ENCODE results near the gene MTF1. TPM values are rescaled to one million over a fixed set of nuclear protein-coding genes. Genes with fewer than 3 reads are reported as not detected.

The MTF1 gene
- total RNA-seq, result 2.3 and 3.6 TPM in 2 replicates

DNA sequence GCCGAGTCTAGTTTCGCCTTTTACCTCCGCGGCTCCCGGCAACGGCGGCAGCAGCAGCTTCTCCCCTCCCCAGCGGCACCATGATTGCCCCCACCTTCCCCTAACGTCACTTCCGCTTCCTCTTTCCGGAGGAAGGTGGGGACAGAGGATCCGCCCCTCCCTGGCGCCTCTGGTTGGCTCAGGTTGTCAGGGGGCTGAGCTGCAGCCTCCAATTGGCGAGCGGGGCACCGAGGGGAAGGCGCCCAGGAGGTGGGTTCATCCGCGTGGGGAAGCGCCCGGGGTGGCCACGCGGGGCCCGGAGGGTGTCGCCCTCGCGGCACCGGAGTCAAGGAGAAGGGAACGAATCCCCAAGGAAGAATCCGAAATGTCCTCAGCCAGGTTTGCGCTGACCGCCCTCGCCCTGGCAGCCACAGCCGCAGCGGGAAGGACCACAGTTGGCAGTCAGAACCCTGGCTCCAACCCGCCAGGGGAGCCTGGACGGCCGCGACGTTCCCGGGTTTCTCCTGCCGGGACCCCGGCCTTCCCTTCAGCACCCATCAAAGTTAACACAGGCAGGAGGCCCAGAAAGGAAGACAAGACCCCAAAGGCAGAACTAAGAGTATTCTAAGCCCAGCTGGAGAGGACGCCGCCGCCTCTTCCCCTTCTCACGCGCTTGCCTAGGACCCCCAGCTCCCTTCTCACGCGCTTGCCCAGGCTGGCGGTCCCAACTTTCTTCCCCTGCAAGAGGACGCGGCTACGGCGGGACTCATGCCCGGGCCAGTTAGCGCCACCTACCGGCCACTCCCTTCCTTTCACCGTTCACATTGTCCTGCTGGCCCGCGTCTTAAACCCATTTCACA is at the start of gene MTF1:
Gene MTF1, minus strand, starts transcription at position 86 of the 839 bp plus-strand sequence. CDS start 1,934 bp downstream, outside the sequence.

DNA sequence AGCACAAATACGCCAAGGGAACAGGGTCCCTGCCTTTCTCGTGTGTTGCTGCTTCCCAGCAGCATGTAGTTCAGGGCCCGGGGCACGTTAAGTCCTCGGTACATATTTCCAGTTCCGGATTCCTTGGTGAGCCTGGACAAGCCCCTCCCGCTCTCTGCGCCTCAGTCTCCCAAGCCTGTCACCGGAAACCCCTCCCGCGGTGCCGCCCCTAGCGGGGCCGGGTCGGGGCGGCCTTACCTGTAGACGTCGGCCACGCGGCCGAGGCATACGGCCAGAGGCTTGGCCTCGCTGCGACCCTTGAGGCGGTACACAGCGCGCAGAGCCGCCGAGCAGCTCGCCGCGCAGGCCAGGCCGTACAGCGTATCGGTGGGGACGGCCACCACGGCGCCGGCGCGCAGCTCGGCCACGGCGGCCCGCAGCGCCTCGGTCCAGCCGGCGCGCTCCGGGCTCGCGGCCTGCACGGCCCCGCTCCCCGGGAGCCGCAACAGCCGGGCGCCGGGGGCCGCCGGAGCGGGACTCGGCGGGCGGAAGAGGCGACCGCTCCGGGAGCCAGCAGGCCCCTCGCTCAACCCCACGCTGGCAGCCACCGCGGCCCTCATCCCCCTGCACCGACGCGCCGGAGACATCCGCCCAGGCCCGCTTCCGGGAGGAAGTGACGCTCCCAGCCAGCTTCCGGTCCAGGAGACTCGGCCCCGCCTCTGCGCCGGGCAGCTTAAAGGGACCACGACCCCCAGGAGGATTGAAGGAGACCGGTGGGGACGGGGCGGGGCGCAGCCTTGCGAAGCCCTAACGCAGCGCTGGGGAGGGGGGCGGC is 51.6 kb downstream of the MTF1 start, which contains the start of the genes C1orf122 and YRDC:
Gene C1orf122, plus strand, starts transcription at position 236 of the 814 bp plus-strand sequence. CDS start 615 bp downstream, outside the sequence.
Gene YRDC, minus strand, starts transcription at position 654 of the 814 bp plus-strand sequence. Its CDS starts 28 bp downstream, at position 626.

DNA sequence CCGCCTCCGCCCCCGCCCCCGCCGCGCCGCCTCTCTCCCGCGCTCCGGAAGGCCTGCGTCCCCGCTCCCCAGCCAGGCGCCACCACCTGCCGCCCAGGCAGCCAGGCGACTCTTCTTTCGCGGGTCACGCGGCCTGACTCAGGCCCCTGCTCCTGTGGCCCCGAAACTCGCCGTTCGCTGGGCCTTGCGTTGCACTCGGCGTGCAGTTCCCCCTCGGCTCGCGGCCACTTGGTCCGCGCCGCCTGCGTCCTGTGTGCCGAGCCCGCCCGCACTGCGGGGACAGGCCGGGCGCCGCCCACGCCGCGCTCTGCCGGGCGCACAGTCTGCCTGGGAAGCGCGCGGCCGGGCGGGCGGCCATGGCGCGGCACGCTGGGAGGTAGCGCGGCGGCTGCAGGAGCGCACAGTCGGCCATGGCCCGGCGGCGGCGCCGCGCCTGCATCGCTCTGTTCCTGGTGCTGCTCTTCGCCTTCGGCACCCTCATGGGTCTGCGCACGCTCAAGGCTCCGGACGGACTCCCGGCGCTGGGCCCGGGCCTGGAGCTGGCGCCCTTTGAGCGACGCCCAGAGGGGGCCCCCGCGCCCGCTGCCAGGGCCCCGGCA is 65.5 kb downstream of the MTF1 start, which contains the start of gene MANEAL:
Gene MANEAL, plus strand, starts transcription at position 75 of the 599 bp plus-strand sequence. Its CDS starts 336 bp downstream, at position 411.

DNA sequence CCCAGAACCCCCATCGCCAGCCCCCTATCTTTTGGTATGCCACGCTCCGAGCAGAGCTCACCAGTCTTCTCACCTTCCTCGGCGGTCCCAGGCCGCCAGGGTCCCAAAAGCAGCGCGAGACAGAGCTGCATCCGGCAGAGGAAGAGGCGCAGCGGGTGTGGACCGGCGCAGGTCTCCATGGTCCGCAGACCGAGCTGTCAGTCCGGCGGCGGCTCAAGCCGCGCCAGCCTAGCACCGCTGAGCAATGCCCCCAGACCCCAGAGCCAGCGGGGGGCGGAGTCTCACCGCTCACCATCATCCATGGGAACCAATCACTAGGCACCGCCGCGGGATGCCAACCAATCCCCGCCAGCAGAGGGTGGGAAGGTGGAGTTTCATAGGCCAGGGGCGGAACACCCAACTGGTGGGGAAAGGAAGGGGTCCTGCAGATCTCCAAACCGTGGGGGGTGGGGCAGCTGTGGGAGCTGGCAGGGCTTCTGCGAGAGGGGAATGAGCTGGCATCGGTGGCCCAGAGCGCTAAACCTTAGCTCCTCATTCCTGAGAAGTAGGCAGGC is 94.4 kb downstream of the MTF1 start, which contains the start of gene EPHA10:
Gene EPHA10, minus strand, starts transcription at position 233 of the 554 bp plus-strand sequence. Its CDS starts 54 bp downstream, at position 179.

Other genes with a start within 250 kb of the MTF1 start
- gene RSPO1, start 224.7 kb downstream of the MTF1 start, total RNA-seq, result 0.16 TPM in 1 of 2 replicates, not detected in the other
- gene CDCA8, start 167.1 kb downstream of the MTF1 start, total RNA-seq, result 5.2 and 9.2 TPM in 2 replicates
- gene EPHA10, start 94.5 kb downstream of the MTF1 start, total RNA-seq, result not detected in 2 replicates
- gene MANEAL, start 65.7 kb downstream of the MTF1 start, total RNA-seq, result 0.54 TPM in 1 of 2 replicates, not detected in the other
- gene C1orf122, start 51.8 kb downstream of the MTF1 start, total RNA-seq, result 90.1 and 95.9 TPM in 2 replicates
- gene YRDC, start 51.4 kb downstream of the MTF1 start, total RNA-seq, result 14.6 and 16.1 TPM in 2 replicates
- gene INPP5B, start 87.5 kb upstream of the MTF1 start, total RNA-seq, result 15.6 and 15.9 TPM in 2 replicates
- 37.2 and 43.1 TPM in 2 replicates for gene SF3A3, start 130.4 kb upstream of the MTF1 start, total RNA-seq
- 29.2 and 45.7 TPM in 2 replicates for gene FHL3, start 145.9 kb upstream of the MTF1 start, total RNA-seq
- 30.1 and 37.6 TPM in 2 replicates for gene UTP11, start 153.1 kb upstream of the MTF1 start, total RNA-seq
- gene POU3F1, start 187.2 kb upstream of the MTF1 start, total RNA-seq, result not detected in 2 replicates